Measurements from ENCODE around the gene PTPN1.
"Not testable (repeated sequence)": the region's sequence is repeated elsewhere in the genome, so short reads cannot be mapped to it uniquely, and the experiment has no call there.

PTPN1 gene

DNA sequence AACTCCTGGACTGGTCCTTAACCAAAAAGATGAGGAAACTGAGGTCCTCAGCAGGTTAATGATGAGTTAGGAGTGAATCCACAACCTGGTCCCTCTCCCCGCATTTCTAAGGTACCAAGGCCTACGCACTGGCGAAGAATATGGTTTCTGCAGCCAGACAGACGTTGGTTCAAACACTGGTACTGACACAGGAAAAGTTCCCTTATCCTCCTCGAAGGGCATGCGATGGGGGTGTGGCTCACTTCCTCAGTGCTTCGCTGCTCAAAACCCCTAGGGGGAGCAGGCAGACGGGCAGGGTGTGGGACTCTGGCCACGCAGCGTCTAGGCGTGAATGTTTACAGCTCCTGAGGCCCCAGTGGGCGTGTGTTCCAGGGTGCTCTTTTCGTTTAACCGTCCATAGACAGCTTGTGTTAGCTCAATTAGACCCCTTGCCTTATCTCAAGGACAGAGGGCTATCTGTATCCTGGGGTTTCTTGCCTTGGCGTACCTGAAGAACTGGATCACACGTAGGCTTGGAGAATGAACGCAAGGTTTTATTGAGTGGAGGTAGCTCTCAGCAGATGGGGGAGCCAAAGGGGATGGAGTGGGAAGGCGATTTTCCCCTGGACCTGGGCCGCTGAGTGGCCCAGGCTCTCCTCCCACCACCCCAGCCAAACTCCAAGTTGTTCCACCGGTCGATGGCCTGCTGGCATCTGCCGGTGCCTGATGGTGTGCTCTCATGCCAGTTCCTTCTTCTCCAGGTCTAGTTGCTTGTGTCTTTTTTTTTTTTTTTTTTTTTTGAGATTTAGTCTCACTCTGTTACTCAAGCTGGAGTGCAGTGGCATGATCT, 31.8 kb upstream of the PTPN1 start:
- peak; percentile 41 to 69 (median 58) for DNase-seq (ENCODE audit: low read depth in 4 of 4, low spot score in 1 of 4)

DNA sequence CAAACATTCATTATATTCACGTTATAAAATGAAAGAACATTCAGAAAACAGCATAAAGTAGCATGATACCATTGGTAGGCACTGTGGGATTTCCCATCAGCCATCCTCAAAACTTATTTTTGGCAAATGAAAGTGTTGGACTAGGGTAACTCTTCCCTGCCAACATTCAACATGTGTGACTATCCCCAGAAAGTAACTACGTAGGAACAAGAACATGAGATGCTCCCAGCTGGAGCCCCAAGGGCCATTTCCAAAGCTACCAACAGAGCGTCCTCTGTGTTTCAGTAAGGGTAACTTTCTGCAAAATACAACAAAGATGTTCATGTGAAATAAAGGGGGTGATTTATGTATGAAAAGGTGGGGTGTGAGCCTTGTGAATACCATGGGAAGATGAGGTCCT, 28.4 kb upstream of the PTPN1 start:
- no peak for DNase-seq (ENCODE audit: low read depth in 4 of 4, low spot score in 1 of 4)

DNA sequence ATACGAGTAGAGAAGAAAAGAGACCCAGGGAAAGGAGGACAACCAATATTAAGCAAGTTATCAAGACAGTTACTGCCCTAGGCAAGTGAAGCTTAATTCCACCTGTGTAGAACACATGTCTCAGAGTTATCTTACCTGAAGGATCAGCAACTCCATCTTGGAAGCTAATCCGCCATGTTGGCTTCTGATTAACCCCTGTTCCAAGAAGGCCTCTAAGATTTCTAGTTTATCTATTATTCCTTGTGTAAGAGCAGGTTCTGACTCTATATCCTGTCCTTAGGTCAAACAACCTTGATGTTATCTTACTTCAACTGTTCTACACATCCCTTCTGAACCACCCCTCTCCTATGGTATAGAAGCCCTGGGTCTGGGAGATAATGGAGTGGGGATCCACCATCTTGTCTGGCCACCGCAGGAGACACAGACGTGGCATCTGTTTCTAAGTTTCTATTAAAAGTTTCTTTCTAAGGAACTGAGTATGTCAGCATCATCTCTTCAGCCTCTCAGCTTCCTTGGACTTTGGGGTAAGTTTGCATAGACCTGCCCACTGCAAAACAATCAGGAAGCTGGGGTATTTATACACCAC, 27.7 kb upstream of the PTPN1 start:
- no peak for DNase-seq (ENCODE audit: low read depth in 4 of 4, low spot score in 1 of 4)

DNA sequence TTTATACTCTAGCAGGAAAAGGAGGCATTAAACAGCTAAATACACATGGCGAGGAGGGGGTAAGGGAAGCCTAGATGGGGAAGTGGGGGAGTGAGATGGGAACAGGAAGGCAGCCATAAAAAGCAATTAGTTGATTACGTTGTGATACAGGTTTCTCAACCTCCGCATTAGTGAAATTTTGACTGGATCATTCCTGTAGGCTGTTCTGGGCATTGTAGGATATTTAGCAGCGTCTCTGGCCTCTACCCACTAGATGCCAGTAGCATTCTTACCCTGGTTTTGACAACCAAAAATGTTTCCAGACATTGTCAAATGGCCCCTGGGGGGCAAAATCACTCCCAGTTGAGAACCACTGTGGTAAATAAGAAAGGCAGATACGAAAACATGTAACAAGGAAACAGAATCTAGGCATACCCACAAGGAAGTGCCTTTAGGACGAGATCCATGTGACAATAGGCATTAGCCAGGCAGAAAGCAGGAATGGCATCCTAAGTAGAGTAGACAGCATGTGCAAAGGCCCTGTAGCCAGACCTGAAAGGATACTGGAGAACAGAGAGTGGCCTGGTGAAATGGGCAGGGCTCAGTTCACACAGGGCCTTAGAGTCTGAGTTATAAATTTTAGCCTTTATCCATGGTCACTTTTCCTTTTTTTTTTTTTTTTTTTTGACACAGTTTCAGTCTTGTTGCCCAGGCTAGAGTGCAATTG, 25.8 kb upstream of the PTPN1 start:
- DNase-seq (ENCODE audit: low read depth in 4 of 4, low spot score in 1 of 4), result no peak

- DNase-seq (ENCODE audit: low read depth in 4 of 4, low spot score in 1 of 4), result no peak
These were observed 22.8 kb upstream of the PTPN1 start for GRCh38 chr20:50487397-50487796.

GRCh38 chr20:50488236-50488806, 21.9 kb upstream of the PTPN1 start:
- DNase-seq (ENCODE audit: low read depth in 4 of 4, low spot score in 1 of 4), result no peak

- DNase-seq (ENCODE audit: low read depth in 4 of 4, low spot score in 1 of 4), result no peak
These were observed 19.0 kb upstream of the PTPN1 start for GRCh38 chr20:50491168-50491567.

- no peak for DNase-seq (ENCODE audit: low read depth in 4 of 4, low spot score in 1 of 4)
These were observed 18.1 kb upstream of the PTPN1 start for GRCh38 chr20:50491926-50492634.

DNA sequence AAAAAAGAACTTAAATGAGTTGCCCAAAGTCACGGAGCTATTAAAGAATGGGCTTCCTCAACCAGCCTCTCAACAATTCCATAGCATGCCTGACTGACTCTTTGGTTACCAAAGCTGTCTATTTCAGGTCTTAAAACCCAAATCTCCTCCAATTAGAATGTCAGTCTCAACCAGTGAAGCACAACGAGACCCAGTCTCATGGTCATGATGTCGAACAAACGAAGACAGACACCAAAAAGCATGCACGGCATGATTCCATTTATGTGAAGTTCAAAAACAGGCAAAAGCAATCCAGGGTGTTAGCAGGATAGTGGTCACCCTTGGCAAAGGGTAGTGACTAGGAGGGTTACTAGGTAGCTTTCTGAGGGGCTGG, 16.3 kb upstream of the PTPN1 start:
- DNase-seq (ENCODE audit: low read depth in 4 of 4, low spot score in 1 of 4), result no peak

GRCh38 chr20:50494428-50494827, 15.8 kb upstream of the PTPN1 start:
- DNase-seq (ENCODE audit: low read depth in 4 of 4, low spot score in 1 of 4), result no peak

GRCh38 chr20:50496773-50497385, 13.3 kb upstream of the PTPN1 start:
- DNase-seq (ENCODE audit: low read depth in 4 of 4, low spot score in 1 of 4), result no peak

DNA sequence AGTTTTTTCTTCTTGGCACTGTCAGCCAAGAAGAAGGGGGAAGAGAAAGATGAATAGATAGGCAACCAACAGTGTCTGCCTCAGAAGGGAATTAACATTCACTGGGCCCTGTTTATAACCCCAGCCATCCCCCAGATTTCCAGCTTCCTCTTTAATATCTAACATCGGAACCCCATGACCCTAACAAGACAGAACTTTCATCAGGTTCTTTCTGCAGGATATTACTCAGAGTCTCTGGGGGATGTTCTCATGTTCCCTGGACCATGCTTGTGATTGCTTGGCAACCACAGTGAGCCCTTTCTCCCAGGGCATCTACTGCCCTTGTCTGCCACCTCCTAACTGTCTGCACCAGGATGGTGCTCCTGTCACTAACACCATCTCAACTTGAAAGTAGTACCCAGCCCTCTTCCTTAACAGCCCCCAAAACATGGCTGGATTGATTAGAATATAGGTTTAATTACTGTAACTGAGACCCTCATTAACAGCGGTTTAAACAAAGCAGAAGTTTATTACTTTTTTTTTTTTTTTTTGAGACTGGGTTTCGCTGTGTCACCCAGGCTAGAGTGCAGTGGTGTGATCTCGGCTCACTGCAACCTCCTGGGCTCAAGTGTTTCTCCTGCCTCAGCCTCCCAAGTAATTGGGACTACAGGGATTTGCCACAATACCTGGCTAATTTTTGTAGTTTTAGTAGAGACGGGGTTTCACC, 12.0 kb upstream of the PTPN1 start:
- DNase-seq (ENCODE audit: low read depth in 4 of 4, low spot score in 1 of 4), result no peak

DNA sequence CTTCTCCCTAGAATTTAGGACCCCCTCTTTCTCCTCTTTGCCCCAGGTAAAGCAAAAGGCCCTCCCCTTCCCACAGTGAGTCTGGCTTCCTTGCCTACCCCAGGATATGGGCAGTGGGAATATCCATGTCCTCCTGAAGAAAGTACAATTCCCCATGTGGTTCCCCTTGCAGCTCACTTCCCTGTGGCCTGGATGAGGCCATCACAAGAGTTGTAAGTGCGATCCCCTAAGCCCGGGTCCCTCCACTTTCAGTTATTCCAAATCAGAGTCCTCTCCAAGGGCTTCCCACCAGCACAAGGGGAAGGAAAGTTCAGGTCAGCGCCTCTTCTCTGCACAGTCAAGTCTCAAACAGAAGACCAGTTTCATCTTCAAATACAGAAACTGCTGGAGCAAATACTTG, 10.2 kb upstream of the PTPN1 start:
- DNase-seq (ENCODE audit: low read depth in 4 of 4, low spot score in 1 of 4), result no peak

DNA sequence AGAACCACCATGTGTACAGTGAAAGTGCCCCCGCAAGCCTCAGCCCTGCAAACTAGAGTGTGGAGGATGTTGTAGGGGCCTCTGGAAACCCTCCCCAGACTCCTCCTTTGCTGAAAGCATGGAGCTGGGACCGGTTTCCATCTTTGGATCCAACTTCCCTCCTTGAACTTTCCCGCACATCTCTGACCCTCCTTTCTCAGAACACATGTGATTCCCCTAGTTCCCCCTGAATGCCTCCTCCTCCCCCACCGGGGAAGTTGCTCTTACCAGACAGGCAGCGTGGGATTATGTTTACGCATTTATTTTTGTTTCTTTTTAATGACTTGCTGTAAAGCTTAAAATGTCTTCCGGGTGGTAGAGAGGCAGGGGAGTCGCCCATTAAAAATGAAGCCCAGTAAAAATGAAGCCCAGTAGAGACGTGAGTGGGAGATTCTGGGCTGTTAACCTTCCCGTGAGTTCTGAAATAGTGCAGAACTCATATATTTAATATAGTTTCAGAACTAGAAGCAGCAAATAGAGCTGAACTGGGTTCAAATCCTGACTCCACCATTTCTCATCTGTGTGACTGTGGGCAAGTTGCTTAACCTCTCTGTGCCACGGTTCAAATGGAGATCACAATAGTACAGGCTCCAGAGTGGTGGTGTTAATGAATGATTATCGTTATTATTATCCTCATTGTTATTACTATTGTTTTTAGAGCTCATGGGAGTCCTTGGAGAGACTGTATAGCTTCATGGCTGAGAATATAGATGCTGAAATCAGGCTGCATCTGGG, 8.0 kb upstream of the PTPN1 start:
- DNase-seq (ENCODE audit: low read depth in 4 of 4, low spot score in 1 of 4), result no peak

GRCh38 chr20:50504231-50504823, 5.9 kb upstream of the PTPN1 start:
- no peak for DNase-seq (ENCODE audit: low read depth in 4 of 4, low spot score in 1 of 4)

GRCh38 chr20:50506270-50506579, 4.0 kb upstream of the PTPN1 start:
- DNase-seq (ENCODE audit: low read depth in 4 of 4, low spot score in 1 of 4), result no peak

GRCh38 chr20:50507745-50508144, 2.4 kb upstream of the PTPN1 start:
- DNase-seq (ENCODE audit: low read depth in 4 of 4, low spot score in 1 of 4), result not testable (repeated sequence)

DNA sequence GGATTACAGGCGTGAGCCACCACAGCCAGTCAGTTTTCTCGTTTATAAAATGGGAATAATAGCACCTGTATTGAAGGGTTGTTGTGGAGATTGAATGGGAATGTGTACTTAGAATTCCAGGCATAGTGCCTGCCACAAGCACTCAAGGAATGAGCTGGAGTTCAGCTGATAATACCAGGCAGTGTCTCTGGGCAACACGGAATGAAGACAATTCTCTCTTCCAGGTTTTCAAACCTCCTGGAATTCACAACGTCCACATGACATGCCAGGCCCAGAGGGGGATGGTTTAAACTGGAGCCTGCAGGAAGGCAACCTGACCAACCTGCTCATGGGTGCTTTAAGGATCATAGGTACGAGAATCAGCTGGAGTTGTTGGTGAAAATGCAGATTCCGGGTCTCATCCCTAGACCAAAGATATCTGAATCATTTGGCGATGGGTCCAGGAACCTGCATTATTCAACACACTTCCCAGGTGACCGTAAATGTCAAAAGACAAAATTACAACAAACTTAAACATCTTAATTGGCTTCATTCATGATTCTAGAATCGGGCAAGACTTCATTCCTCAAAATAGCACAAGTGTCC, 1.9 kb upstream of the PTPN1 start:
- DNase-seq (ENCODE audit: low read depth in 4 of 4, low spot score in 1 of 4), result no peak

Data from stimulated activated CD4-positive, alpha-beta T cell treated with anti-CD3 and anti-CD28 coated beads, Interleukin-1b, Interleukin-23, amount 100 ng/mL, for 24 hours (primary cell).